GM12892 (cell line): ENCODE results near the gene STXBP3.
"Not testable (repeated sequence)": the region's sequence is repeated elsewhere in the genome, so short reads cannot be mapped to it uniquely, and the experiment has no call there.

Experiments
- DNase-seq: peaks from one replicate; pipeline ENCODE4 v3.0.0; 2011; ENCODE audit not compliant: insufficient read length
- FAIRE-seq: peaks from 2 replicates; lab custom pipeline; 2011; peaks lifted over from hg19 to GRCh38; lab: Jason Lieb, UNC
- POLR2A ChIP-seq: IDR thresholded peaks from 2 replicates; pipeline ENCODE4 v1.6.1; 2011; ENCODE audit warnings: low read depth, low read length, control low read depth
- POLR2AphosphoS5 ChIP-seq: IDR thresholded peaks from 2 replicates; pipeline ENCODE4 v1.6.1; 2011; ENCODE audit warnings: low read depth, low read length, control low read depth
- TAF1 ChIP-seq: IDR thresholded peaks from 2 replicates; pipeline ENCODE4 v1.6.1; 2011; ENCODE audit warnings: low read depth, mild to moderate bottlenecking, control low read depth, low read length, borderline replicate concordance

The STXBP3 gene

GRCh38 chr1:108777839-108778238, 31.4 kb downstream of the STXBP3 start:
- FAIRE-seq, result no peak
- DNase-seq, result no peak
- TF ChIP-seq POLR2A, result no peak
- no peak for TF ChIP-seq TAF1
- TF ChIP-seq POLR2AphosphoS5, result no peak

- DNase-seq (no peak), FAIRE-seq (no peak)
- no peak for TF ChIP-seq TAF1
- TF ChIP-seq POLR2A, result no peak
- no peak for TF ChIP-seq POLR2AphosphoS5
Observed at GRCh38 chr1:108779455-108779854, 33.0 kb downstream of the STXBP3 start.

GRCh38 chr1:108780937-108781574, 34.6 kb downstream of the STXBP3 start:
- DNase-seq (no peak), FAIRE-seq (no peak)
- TF ChIP-seq POLR2AphosphoS5 (no peak), POLR2A (no peak), TAF1 (no peak)

- not testable (repeated sequence) for FAIRE-seq, DNase-seq
Observed at GRCh38 chr1:108781575-108781944, 35.1 kb downstream of the STXBP3 start.

GRCh38 chr1:108785264-108785663, 38.8 kb downstream of the STXBP3 start:
- no peak for DNase-seq
- TF ChIP-seq TAF1 (no peak), POLR2A (no peak), POLR2AphosphoS5 (no peak)
- FAIRE-seq, result no peak

- TF ChIP-seq POLR2AphosphoS5 (no peak), POLR2A (no peak), TAF1 (no peak)
- FAIRE-seq, result no peak
- DNase-seq, result no peak
Observed at GRCh38 chr1:108785880-108786279, 39.4 kb downstream of the STXBP3 start.

GRCh38 chr1:108791790-108792189, 45.3 kb downstream of the STXBP3 start:
- FAIRE-seq, result peak; percentile 14
- TF ChIP-seq POLR2AphosphoS5, result no peak
- TF ChIP-seq TAF1, result no peak
- no peak for TF ChIP-seq POLR2A
- DNase-seq, result no peak

- TF ChIP-seq POLR2A (no peak), TAF1 (no peak), POLR2AphosphoS5 (no peak)
- DNase-seq (no peak), FAIRE-seq (no peak)
Observed at GRCh38 chr1:108792420-108792819, 45.9 kb downstream of the STXBP3 start.

GRCh38 chr1:108799001-108799400, 52.5 kb downstream of the STXBP3 start:
- DNase-seq, result no peak
- TF ChIP-seq TAF1, result no peak
- TF ChIP-seq POLR2AphosphoS5, result no peak
- TF ChIP-seq POLR2A, result no peak
- no peak for FAIRE-seq

- FAIRE-seq (no peak), DNase-seq (no peak)
- TF ChIP-seq TAF1, result no peak
- TF ChIP-seq POLR2A, result no peak
- TF ChIP-seq POLR2AphosphoS5, result no peak
Observed at GRCh38 chr1:108801101-108801500, 54.6 kb downstream of the STXBP3 start.

- FAIRE-seq, result no peak
Observed at GRCh38 chr1:108803548-108803947, 57.1 kb downstream of the STXBP3 start.

GRCh38 chr1:108808438-108808837, 62.0 kb downstream of the STXBP3 start:
- TF ChIP-seq TAF1, result no peak
- TF ChIP-seq POLR2A, result no peak
- TF ChIP-seq POLR2AphosphoS5, result no peak
- no peak for FAIRE-seq
- DNase-seq, result no peak

More at GRCh38 chr1:108803548-108803947, 57.1 kb downstream of the STXBP3 start:
- TF ChIP-seq POLR2A (no peak), TAF1 (no peak), POLR2AphosphoS5 (no peak)
- DNase-seq, result no peak
